Ovary (tissue), 3 donors: Measurements from ENCODE around the gene DPF3.

ENCODE experiments used
- POLR2A ChIP-seq: fragments of 450-650 bp; IDR thresholded peaks from one replicate; pipeline ENCODE4 v1.6.1; 2017; ENCODE audit warnings: antibody characterized with exemption, mild to moderate bottlenecking, moderate library complexity
- TF ChIP-seq, protein P1 (sequence below), 3 donors: fragments of 450-650 bp in 2 of 3; fragments of 200-600 bp in 1 of 3; IDR thresholded peaks; one replicate each; pipeline versions ENCODE4 v1.5.1 to v1.8.0; 2016 to 2022; ENCODE audit warnings: antibody characterized with exemption in 3 of 3, mild to moderate bottlenecking in 1 of 3
- donor health status: DM: no; HTN: no; CAD: no.

DNA sequence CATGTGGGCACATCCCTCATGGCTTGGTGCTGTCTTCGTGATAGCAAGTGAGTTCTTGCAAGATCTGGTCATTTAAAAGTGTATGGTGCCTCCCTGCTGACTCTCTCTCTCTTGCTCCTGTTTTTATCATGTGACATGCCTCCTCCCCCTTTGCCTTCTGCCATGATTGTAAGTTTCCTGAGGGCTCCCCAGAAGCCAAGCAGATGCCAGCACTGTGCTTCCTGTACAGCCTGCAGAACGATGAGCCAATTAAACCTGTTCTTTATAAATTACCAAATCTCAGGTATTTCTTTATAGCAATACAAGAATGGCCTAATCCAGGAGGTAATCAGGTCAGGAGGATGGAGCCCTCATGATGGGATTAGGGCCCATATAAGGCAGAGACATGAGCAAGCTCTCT is 116.3 kb downstream of the DPF3 start:
- TF ChIP-seq, protein P1, sequence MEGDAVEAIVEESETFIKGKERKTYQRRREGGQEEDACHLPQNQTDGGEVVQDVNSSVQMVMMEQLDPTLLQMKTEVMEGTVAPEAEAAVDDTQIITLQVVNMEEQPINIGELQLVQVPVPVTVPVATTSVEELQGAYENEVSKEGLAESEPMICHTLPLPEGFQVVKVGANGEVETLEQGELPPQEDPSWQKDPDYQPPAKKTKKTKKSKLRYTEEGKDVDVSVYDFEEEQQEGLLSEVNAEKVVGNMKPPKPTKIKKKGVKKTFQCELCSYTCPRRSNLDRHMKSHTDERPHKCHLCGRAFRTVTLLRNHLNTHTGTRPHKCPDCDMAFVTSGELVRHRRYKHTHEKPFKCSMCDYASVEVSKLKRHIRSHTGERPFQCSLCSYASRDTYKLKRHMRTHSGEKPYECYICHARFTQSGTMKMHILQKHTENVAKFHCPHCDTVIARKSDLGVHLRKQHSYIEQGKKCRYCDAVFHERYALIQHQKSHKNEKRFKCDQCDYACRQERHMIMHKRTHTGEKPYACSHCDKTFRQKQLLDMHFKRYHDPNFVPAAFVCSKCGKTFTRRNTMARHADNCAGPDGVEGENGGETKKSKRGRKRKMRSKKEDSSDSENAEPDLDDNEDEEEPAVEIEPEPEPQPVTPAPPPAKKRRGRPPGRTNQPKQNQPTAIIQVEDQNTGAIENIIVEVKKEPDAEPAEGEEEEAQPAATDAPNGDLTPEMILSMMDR (IDR thresholded peaks at IDR 0.05): no peak
- no peak for TF ChIP-seq POLR2A
